HG03095 (cell line): ENCODE results near the gene CDH4.

Experiments used
- ATAC-seq: cut with Tn5 transposase; IDR thresholded peaks from one replicate; pipeline ENCODE4 v1.9.1; 2021; ENCODE audit warnings: moderate library complexity; ENCODE audit not compliant: unreplicated experiment

The CDH4 gene

GRCh38 chr20:61719691-61720347, 467.8 kb downstream of the CDH4 start:
- no peak for ATAC-seq

GRCh38 chr20:61720348-61720696, 468.3 kb downstream of the CDH4 start:
- no peak for ATAC-seq

- ATAC-seq: no peak
Measured at GRCh38 chr20:61722146-61722678, 470.2 kb downstream of the CDH4 start.

GRCh38 chr20:61723529-61724257, 471.6 kb downstream of the CDH4 start:
- ATAC-seq: no peak

- ATAC-seq: no peak
Measured at GRCh38 chr20:61724376-61724775, 472.3 kb downstream of the CDH4 start.

- no peak for ATAC-seq
Measured at GRCh38 chr20:61725145-61725544, 473.1 kb downstream of the CDH4 start.

- ATAC-seq: no peak
Measured at GRCh38 chr20:61725966-61726365, 473.9 kb downstream of the CDH4 start.

- ATAC-seq: no peak
Measured at GRCh38 chr20:61726979-61727378, 474.9 kb downstream of the CDH4 start.

- no peak for ATAC-seq
Measured at GRCh38 chr20:61727761-61728160, 475.7 kb downstream of the CDH4 start.

GRCh38 chr20:61728326-61728725, 476.3 kb downstream of the CDH4 start:
- no peak for ATAC-seq

GRCh38 chr20:61728786-61729770, 477.0 kb downstream of the CDH4 start:
- ATAC-seq: no peak

GRCh38 chr20:61730631-61731362, 478.7 kb downstream of the CDH4 start:
- ATAC-seq: no peak

- ATAC-seq: no peak
Measured at GRCh38 chr20:61731363-61732181, 479.5 kb downstream of the CDH4 start.

GRCh38 chr20:61732511-61733210, 480.6 kb downstream of the CDH4 start:
- no peak for ATAC-seq

- no peak for ATAC-seq
Measured at GRCh38 chr20:61733216-61733615, 481.2 kb downstream of the CDH4 start.

- ATAC-seq: no peak
Measured at GRCh38 chr20:61733891-61734732, 482.1 kb downstream of the CDH4 start.

- ATAC-seq: no peak
Measured at GRCh38 chr20:61734733-61735502, 482.9 kb downstream of the CDH4 start.

- no peak for ATAC-seq
Measured at GRCh38 chr20:61735503-61735785, 483.4 kb downstream of the CDH4 start.
